SK-N-SH (cell line): ENCODE data around the gene C2CD4D. TPM values are rescaled to one million over a fixed set of nuclear protein-coding genes. Genes with fewer than 3 reads are reported as not detected.
"Not testable (repeated sequence)": the region's sequence is repeated elsewhere in the genome, so short reads cannot be mapped to it uniquely, and the experiment has no call there.

ENCODE experiments used
- CTCF ChIA-PET: fragments of 300-600, 350-600 bp; formaldehyde crosslinking; extraction: SDS; loops from one replicate; lab custom pipeline; 2021; lab: Yijun Ruan, JAX
- POLR2A ChIA-PET: fragments of 350-600 bp; sonication (Branson Sonifier 250); formaldehyde crosslinking; extraction: SDS; loops from one replicate; lab custom pipeline; 2020; ENCODE audit warnings: antibody characterized with exemption, inconsistent platforms; lab: Yijun Ruan, JAX
- DNase-seq: peaks from one replicate; pipeline ENCODE4 v3.0.0; 2012
- H2AFZ ChIP-seq: fragments of 200-600 bp; sonication (generic); 2 replicates; pipeline ENCODE4 v1.8.1; 2016; ENCODE audit warnings: antibody characterized with exemption, mild to moderate bottlenecking, low read depth
- H3F3A ChIP-seq: fragments of 200-600 bp; sonication (generic); replicated peaks from 2 replicates; pipeline ENCODE3; 2016; ENCODE audit warnings: antibody characterized with exemption, mild to moderate bottlenecking; ENCODE audit not compliant: insufficient read depth
- H3K27ac ChIP-seq, 2 experiments: fragments of 200-500 bp in 1 of 2; fragments of 200-600 bp in 1 of 2; sonication (Bioruptor generic) in 1 of 2; sonication (generic), shearing (Covaris generic) in 1 of 2; 2 replicates each; pipeline versions ENCODE4 v1.5.1 to v1.6.1; 2014 to 2016; ENCODE audit warnings: low read depth in 2 of 2, inconsistent platforms in 1 of 2, low read length in 1 of 2, mild to moderate bottlenecking in 1 of 2, mixed read lengths in 1 of 2
- H3K27me3 ChIP-seq: fragments of 200-600 bp; sonication (generic), shearing (Covaris generic); 2 replicates; pipeline ENCODE4 v1.6.1; 2016; ENCODE audit warnings: mixed run types; ENCODE audit not compliant: insufficient read depth
- H3K36me3 ChIP-seq, 2 experiments: fragments of 200-500 bp in 1 of 2; fragments of 200-600 bp in 1 of 2; sonication (Bioruptor generic) in 1 of 2; sonication (generic) in 1 of 2; replicated peaks in 1 of 2; 2 replicates each; pipeline versions ENCODE3 to v1.5.1; 2014 to 2016; ENCODE audit warnings: low read length in 1 of 2, mild to moderate bottlenecking in 1 of 2; ENCODE audit not compliant: insufficient read depth in 2 of 2, control insufficient read depth in 1 of 2
- H3K4me1 ChIP-seq, 2 experiments: fragments of 200-500 bp in 1 of 2; fragments of 200-600 bp in 1 of 2; sonication (Bioruptor generic) in 1 of 2; sonication (generic), shearing (Covaris generic) in 1 of 2; 2 replicates each; pipeline versions ENCODE4 v1.5.1 to v1.6.1; 2014 to 2016; ENCODE audit warnings: low read depth in 1 of 2, low read length in 1 of 2, mixed run types in 1 of 2; ENCODE audit not compliant: insufficient read depth in 2 of 2, control insufficient read depth in 1 of 2
- H3K4me2 ChIP-seq: fragments of 200-600 bp; sonication (generic), shearing (Covaris generic); 2 replicates; pipeline ENCODE4 v1.6.1; 2017; ENCODE audit warnings: mixed run types
- H3K4me3 ChIP-seq, 2 experiments: fragments of 200-500 bp in 1 of 2; fragments of 200-600 bp in 1 of 2; sonication (Bioruptor generic) in 1 of 2; sonication (generic), shearing (Covaris generic) in 1 of 2; 2 replicates each; pipeline versions ENCODE4 v1.5.1 to v1.8.1; 2014 to 2016; ENCODE audit warnings: low read depth in 2 of 2, inconsistent platforms in 1 of 2, low read length in 1 of 2, mild to moderate bottlenecking in 1 of 2, mixed read lengths in 1 of 2, moderate library complexity in 1 of 2
- H3K79me2 ChIP-seq: fragments of 200-600 bp; sonication (generic); 2 replicates; pipeline ENCODE4 v1.8.1; 2017; ENCODE audit warnings: mild to moderate bottlenecking; ENCODE audit not compliant: insufficient read depth
- H3K9ac ChIP-seq: fragments of 200-600 bp; sonication (generic); 2 replicates; pipeline ENCODE4 v1.6.1; 2017; ENCODE audit warnings: mixed run types
- H3K9me2 ChIP-seq: fragments of 200-600 bp; sonication (generic); 2 replicates; pipeline ENCODE4 v1.6.1; 2017; ENCODE audit warnings: mixed run types
- H3K9me3 ChIP-seq: fragments of 200-600 bp; sonication (generic); 2 replicates; pipeline ENCODE4 v1.6.1; 2017; ENCODE audit warnings: mixed run types, mild to moderate bottlenecking, moderate library complexity
- H4K20me1 ChIP-seq: fragments of 200-600 bp; sonication (generic); 2 replicates; pipeline ENCODE4 v1.6.1; 2017; ENCODE audit warnings: mild to moderate bottlenecking, mixed run types; ENCODE audit not compliant: insufficient read depth
- CHD2 ChIP-seq: fragments of 150-350 bp; IDR thresholded peaks from 2 replicates; pipeline ENCODE4 v1.6.1; 2018; ENCODE audit warnings: low read length; ENCODE audit not compliant: partially characterized antibody
- ELF1 ChIP-seq: IDR thresholded peaks from 2 replicates; pipeline ENCODE4 v1.4.0; 2012
- EP300 ChIP-seq, 2 experiments: IDR thresholded peaks; 2 replicates each; pipeline versions ENCODE4 v1.4.0 to v1.6.1; 2012; ENCODE audit warnings: borderline replicate concordance in 1 of 2, low read depth in 1 of 2, low read length in 1 of 2
- FOSL2 ChIP-seq: IDR thresholded peaks from 2 replicates; pipeline ENCODE4 v1.4.0; 2012; ENCODE audit warnings: low read depth, mild to moderate bottlenecking, moderate library complexity, borderline replicate concordance
- FOXJ3 ChIP-seq: sonication (generic); formaldehyde crosslinking; IDR thresholded peaks from 2 replicates; pipeline ENCODE4 v1.5.1; 2020; ENCODE audit warnings: mild to moderate bottlenecking, missing genetic modification reagents
- FOXM1 ChIP-seq: IDR thresholded peaks from 2 replicates; pipeline ENCODE4 v1.4.0; 2012; ENCODE audit warnings: low read depth, mild to moderate bottlenecking
- GATA2 ChIP-seq: sonication (generic); formaldehyde crosslinking; IDR thresholded peaks from 2 replicates; pipeline ENCODE4 v1.5.0; 2020; ENCODE audit warnings: mild to moderate bottlenecking, missing genetic modification reagents
- JUND ChIP-seq: IDR thresholded peaks from 2 replicates; pipeline ENCODE4 v1.4.0; 2012
- MEF2A ChIP-seq: IDR thresholded peaks from 2 replicates; pipeline ENCODE4 v1.4.0; 2012; ENCODE audit warnings: low read depth, borderline replicate concordance
- POLR2AphosphoS5 ChIP-seq: IDR thresholded peaks from 2 replicates; pipeline ENCODE4 v1.6.1; 2012; ENCODE audit warnings: low read depth, low read length
- RAD21 ChIP-seq: IDR thresholded peaks from 2 replicates; pipeline ENCODE4 v1.6.1; 2012; ENCODE audit warnings: mild to moderate bottlenecking, low read length
- RCOR1 ChIP-seq: fragments of 150-350 bp; IDR thresholded peaks from 2 replicates; pipeline ENCODE4 v1.6.1; 2017; ENCODE audit warnings: antibody characterized with exemption, low read length
- RFX5 ChIP-seq: IDR thresholded peaks from 2 replicates; pipeline ENCODE4 v1.6.1; 2012; ENCODE audit warnings: mild to moderate bottlenecking, improper control_type of control experiment, low read length
- TCF12 ChIP-seq: IDR thresholded peaks from 2 replicates; pipeline ENCODE4 v1.4.0; 2012
- TEAD4 ChIP-seq: IDR thresholded peaks from 2 replicates; pipeline ENCODE4 v1.4.0; 2012; ENCODE audit warnings: mild to moderate bottlenecking, borderline replicate concordance; ENCODE audit not compliant: insufficient read depth
- YY1 ChIP-seq: IDR thresholded peaks from 2 replicates; pipeline ENCODE4 v1.4.0; 2012; ENCODE audit warnings: low read depth, mild to moderate bottlenecking
- WGBS: methylation state at CpG from one replicate; pipeline ENCODE4 v1.1.6; 2017; ENCODE audit warnings: low lambda C conversion rate; 5-methylcytosine and 5-hydroxymethylcytosine counted together
- polyA plus RNA-seq, 3 experiments: library from polyadenylated mRNA; depleted of rRNA; stranded (reverse); fragments of >200 nt; gene quantifications; 2 replicates each; pipeline ENCODE4 v1.2.3, GENCODE V29; 2012
- TF ChIP-seq, protein P1 (sequence below): IDR thresholded peaks from 2 replicates; pipeline ENCODE4 v1.6.1; 2012; ENCODE audit warnings: mild to moderate bottlenecking, low read depth, low read length, moderate library complexity
- TF ChIP-seq, protein P2 (sequence below): fragments of 150-350 bp; IDR thresholded peaks from 2 replicates; pipeline ENCODE4 v1.6.1; 2016; ENCODE audit warnings: mild to moderate bottlenecking, low read depth, low read length
- TF ChIP-seq, protein P3 (sequence below): IDR thresholded peaks from 2 replicates; pipeline ENCODE4 v1.4.0; 2012; ENCODE audit warnings: low read depth, borderline replicate concordance
- TF ChIP-seq, protein P4 (sequence below): fragments of 200-600 bp; sonication (generic); IDR thresholded peaks from 2 replicates; pipeline ENCODE4 v1.6.1; 2017; ENCODE audit warnings: antibody characterized with exemption, mild to moderate bottlenecking, moderate library complexity

C2CD4D gene
- polyA plus RNA-seq, 1 of the 3 experiments (the other 2 are of a cell fraction): not detected

DNA sequence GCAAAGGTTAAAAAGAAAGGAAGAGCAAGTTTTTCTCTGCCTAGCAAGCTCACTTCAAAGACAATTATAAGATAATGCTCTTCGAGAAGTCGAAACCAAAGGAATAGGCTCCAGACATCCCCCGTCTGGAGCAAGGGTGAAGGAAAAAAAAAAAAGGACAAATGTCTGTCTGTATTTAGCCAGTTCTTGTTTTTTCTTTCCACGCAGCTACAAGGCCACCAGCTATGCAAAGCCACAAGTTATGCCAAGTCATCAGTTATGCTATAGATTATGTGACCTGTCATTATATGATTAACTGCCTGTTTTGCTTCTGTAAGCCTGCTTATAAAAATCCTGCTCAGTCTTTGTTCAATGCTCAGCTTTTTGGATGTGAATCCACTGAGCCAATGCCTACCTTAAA lies 16.3 kb upstream of the C2CD4D start:
- Histone ChIP-seq H3K4me1 (peaks cover 0 to 9% of the 10 kb centered on the region in 2 experiments; a peak in 1 of 4 replicates), H3K36me3 (no peaks in the 10 kb centered on the region), H3K9me3 (no peaks in the 10 kb centered on the region), H4K20me1 (no peaks in the 10 kb centered on the region), H2AFZ (no peak overlapping the region), H3F3A (no peaks in the 10 kb centered on the region), H3K9me2 (no peaks in the 10 kb centered on the region), H3K27me3 (no peaks in the 10 kb centered on the region; the same call in 1 of the 2 replicates), H3K9ac (no peak overlapping the region), H3K4me2 (no peak overlapping the region), H3K79me2 (no peaks in the 10 kb centered on the region), H3K27ac (no peak overlapping the region), H3K4me3 (no peak overlapping the region)
- POLR2A ChIA-PET: no interaction called here
- TF ChIP-seq, protein P1, sequence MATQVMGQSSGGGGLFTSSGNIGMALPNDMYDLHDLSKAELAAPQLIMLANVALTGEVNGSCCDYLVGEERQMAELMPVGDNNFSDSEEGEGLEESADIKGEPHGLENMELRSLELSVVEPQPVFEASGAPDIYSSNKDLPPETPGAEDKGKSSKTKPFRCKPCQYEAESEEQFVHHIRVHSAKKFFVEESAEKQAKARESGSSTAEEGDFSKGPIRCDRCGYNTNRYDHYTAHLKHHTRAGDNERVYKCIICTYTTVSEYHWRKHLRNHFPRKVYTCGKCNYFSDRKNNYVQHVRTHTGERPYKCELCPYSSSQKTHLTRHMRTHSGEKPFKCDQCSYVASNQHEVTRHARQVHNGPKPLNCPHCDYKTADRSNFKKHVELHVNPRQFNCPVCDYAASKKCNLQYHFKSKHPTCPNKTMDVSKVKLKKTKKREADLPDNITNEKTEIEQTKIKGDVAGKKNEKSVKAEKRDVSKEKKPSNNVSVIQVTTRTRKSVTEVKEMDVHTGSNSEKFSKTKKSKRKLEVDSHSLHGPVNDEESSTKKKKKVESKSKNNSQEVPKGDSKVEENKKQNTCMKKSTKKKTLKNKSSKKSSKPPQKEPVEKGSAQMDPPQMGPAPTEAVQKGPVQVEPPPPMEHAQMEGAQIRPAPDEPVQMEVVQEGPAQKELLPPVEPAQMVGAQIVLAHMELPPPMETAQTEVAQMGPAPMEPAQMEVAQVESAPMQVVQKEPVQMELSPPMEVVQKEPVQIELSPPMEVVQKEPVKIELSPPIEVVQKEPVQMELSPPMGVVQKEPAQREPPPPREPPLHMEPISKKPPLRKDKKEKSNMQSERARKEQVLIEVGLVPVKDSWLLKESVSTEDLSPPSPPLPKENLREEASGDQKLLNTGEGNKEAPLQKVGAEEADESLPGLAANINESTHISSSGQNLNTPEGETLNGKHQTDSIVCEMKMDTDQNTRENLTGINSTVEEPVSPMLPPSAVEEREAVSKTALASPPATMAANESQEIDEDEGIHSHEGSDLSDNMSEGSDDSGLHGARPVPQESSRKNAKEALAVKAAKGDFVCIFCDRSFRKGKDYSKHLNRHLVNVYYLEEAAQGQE: no peak
- TF ChIP-seq MEF2A (no peak), ELF1 (no peak), RCOR1 (no peak), POLR2AphosphoS5 (no peak), TCF12 (no peak), RAD21 (no peak), CHD2 (no peak), EP300 (IDR thresholded peaks at IDR 0.05; ENCODE audit: borderline replicate concordance in 1 of 2, low read depth in 1 of 2, low read length in 1 of 2) (no peak), TEAD4 (no peak), FOXJ3 (CRISPR knock-in tag) (no peak), JUND (no peak), GATA2 (no peak), RFX5 (no peak), FOSL2 (no peak), FOXM1 (no peak), YY1 (no peak)
- TF ChIP-seq, protein P2, sequence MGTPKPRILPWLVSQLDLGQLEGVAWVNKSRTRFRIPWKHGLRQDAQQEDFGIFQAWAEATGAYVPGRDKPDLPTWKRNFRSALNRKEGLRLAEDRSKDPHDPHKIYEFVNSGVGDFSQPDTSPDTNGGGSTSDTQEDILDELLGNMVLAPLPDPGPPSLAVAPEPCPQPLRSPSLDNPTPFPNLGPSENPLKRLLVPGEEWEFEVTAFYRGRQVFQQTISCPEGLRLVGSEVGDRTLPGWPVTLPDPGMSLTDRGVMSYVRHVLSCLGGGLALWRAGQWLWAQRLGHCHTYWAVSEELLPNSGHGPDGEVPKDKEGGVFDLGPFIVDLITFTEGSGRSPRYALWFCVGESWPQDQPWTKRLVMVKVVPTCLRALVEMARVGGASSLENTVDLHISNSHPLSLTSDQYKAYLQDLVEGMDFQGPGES: no peak
- TF ChIP-seq, protein P3, sequence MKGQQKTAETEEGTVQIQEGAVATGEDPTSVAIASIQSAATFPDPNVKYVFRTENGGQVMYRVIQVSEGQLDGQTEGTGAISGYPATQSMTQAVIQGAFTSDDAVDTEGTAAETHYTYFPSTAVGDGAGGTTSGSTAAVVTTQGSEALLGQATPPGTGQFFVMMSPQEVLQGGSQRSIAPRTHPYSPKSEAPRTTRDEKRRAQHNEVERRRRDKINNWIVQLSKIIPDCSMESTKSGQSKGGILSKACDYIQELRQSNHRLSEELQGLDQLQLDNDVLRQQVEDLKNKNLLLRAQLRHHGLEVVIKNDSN: no peak
- TF ChIP-seq, protein P4, sequence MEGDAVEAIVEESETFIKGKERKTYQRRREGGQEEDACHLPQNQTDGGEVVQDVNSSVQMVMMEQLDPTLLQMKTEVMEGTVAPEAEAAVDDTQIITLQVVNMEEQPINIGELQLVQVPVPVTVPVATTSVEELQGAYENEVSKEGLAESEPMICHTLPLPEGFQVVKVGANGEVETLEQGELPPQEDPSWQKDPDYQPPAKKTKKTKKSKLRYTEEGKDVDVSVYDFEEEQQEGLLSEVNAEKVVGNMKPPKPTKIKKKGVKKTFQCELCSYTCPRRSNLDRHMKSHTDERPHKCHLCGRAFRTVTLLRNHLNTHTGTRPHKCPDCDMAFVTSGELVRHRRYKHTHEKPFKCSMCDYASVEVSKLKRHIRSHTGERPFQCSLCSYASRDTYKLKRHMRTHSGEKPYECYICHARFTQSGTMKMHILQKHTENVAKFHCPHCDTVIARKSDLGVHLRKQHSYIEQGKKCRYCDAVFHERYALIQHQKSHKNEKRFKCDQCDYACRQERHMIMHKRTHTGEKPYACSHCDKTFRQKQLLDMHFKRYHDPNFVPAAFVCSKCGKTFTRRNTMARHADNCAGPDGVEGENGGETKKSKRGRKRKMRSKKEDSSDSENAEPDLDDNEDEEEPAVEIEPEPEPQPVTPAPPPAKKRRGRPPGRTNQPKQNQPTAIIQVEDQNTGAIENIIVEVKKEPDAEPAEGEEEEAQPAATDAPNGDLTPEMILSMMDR: no peak
- DNase-seq: no peak
- CTCF ChIA-PET: no interaction called here
- 69% methylated on average over 4 of the region's 4 CpGs for WGBS

DNA sequence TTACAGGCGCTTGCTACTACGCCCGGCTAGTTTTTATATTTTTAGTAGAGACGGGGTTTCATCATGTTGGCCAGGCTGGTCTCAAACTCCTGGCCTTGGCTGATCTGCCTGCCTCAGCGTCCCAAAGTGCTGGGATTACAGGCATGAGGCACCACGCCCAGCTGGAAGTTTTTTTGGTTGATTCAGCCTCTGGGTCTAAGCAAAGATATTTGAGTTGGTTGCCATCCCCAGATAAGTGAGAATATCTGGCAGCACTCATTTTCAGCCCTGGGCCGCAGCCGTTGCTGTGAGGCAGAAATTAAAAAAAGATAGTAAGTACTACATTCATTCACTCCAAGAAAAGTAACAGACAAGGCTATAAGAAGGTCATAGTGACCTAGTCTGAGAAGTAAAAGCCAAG lies 15.9 kb upstream of the C2CD4D start:
- H3K4me3 ChIP-seq, DNase-seq, H4K20me1 ChIP-seq, H3K27me3 ChIP-seq, H3K36me3 ChIP-seq, H3K79me2 ChIP-seq, H3K4me2 ChIP-seq, H3K9ac ChIP-seq, H2AFZ ChIP-seq, CTCF ChIA-PET, H3F3A ChIP-seq, H3K9me3 ChIP-seq, H3K27ac ChIP-seq, H3K9me2 ChIP-seq: not testable (repeated sequence)
- POLR2A ChIA-PET: interaction anchor here (0.7 kb wide), 1 partner anchor 15 kb away, joined by 3 read pairs; no protein-coding TSS in a partner anchor
- H3K4me1 ChIP-seq: peaks cover 0 to 13% of the 10 kb centered on the region in 2 experiments; a peak in 1 of 4 replicates
- WGBS: 76% methylated on average over 8 of the region's 8 CpGs
